ENCODE results near the gene DLGAP4.

DNA sequence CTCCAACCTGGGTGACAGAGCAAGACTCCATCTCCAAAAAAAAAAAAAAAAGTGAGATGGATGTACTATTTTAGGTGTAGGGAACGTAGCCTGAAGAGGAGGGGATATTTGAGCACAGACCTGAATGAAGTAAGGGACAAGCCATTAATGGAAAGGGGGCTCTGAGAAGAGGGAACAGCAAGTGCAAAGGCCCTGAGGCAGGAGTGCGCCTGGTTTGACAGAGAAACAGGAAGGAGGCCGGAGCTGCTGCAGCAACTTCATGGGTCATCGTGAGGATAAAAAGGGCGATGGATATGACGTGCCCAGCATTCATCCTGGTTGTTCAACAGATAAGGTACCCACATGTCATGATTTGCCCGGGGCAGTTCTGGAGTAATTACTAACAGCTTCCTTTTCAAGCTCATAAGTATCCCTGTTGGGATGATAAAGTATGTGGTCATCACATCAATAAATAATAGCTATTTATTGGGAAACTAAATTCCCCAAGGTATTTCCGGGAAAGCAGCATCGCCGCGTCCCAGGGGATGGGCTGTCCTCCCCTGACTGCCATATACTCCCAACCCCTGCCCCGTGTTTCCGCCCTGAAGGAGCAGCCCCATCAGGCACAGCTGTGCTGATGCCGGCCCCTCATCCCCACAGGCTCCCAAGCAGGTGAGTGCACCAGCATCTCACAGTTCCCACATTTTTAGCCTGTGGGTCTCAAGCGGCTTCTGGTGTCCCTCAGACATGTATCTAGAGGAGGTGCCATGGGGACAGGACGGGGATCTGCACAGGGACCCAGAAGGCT lies 43.4 kb downstream of the DLGAP4 start:
- TF ChIP-seq, protein P1, sequence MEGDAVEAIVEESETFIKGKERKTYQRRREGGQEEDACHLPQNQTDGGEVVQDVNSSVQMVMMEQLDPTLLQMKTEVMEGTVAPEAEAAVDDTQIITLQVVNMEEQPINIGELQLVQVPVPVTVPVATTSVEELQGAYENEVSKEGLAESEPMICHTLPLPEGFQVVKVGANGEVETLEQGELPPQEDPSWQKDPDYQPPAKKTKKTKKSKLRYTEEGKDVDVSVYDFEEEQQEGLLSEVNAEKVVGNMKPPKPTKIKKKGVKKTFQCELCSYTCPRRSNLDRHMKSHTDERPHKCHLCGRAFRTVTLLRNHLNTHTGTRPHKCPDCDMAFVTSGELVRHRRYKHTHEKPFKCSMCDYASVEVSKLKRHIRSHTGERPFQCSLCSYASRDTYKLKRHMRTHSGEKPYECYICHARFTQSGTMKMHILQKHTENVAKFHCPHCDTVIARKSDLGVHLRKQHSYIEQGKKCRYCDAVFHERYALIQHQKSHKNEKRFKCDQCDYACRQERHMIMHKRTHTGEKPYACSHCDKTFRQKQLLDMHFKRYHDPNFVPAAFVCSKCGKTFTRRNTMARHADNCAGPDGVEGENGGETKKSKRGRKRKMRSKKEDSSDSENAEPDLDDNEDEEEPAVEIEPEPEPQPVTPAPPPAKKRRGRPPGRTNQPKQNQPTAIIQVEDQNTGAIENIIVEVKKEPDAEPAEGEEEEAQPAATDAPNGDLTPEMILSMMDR (IDR thresholded peaks at IDR 0.05; ENCODE audit: low read length), result no peak
- TF ChIP-seq EZH2 (optimal IDR thresholded peaks at IDR 0.05; ENCODE audit: low read depth, low read length), result no peak
